Endothelial cell of hepatic sinusoid (primary cell): ENCODE data around the gene CTXN1.

ENCODE experiments used
- in situ Hi-C: cut with HindIII; loops from 2 replicates; pipeline ENCODE4 v1.10.0; 2017; ENCODE audit warnings: low sequenced_read_pairs

The CTXN1 gene

DNA sequence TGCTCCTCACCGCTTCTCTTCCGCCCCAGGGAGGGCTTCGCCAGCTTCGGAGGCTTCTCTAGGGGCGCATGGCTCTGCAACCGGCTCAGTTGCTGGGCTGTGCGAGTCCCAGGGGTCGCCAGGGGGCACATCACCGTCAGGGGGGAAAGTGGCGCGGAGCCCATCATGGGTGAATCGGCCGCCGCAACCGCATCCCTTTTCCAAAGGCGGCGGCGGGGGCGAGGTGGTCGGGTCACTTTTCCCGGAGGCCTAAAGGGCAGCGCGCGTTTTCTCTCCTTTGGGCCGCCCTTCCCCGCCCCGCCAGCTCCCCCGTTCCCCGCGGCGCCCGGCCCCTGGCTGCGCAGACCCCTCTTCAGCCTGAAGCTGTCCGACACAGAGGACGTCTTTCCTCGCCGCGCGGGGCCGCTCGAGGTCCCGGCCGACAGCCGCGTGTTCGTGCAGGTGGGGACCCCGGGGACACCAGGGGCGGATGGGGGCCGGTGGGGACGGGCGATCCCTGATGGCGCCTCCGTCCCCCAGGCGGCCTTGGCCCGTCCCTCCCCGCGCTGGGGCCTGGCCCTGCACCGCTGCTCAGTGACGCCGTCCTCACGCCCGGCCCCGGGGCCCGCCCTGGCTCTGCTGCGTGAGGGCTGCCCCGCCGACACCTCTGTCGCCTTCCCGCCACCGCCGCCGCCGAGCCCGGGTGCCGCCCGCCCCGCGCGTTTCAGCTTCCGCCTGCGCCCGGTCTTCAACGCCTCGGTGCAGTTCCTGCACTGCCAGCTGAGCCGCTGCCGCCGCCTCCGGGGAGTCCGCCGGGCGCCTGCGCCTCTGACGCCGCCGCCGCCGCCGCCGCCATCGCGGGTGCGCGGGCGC lies 9.6 kb downstream of the CTXN1 start:
- in situ Hi-C loops: no loop called here

DNA sequence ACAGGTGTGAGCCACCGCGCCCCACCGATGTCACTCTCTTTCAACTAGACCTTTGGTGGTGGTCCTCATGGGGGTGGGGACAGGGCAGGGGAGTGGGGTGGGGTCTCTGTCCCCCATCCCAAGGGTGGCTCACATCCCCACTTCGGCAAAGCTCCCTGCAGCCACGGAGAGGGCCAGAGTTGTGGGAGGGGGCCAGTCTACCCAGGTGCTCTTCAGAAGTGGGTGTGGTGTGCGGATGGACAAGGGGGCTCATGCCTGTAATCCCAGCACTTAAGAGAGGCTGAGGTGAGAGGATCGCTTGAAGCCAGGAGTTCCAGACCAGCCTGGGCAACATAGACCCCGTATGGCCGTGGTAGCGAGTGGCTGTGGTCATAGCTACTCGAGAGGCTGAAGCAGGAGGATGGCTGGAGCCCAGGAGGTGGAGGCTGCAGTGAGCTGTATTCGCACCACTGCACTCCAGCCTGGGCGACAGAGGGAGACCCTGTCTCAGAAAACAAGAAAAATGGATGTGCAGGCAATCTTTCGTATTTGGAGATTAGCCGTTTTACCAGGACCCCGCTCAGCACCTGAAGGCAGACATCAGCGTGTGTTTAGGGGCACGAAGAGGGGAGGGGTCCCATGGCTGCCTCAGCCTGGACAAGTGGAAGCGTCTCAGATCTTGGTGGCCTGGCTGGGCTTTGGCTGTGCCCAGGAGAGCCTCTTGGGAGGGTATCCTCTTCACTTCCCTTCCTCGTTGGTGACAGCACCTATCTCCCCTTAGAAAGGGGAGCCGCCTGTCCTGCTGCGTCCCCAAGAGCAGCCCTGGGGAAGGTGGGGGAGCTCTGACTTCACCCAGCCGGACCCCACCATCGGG lies 10.5 kb downstream of the CTXN1 start:
- in situ Hi-C loops: no loop called here

DNA sequence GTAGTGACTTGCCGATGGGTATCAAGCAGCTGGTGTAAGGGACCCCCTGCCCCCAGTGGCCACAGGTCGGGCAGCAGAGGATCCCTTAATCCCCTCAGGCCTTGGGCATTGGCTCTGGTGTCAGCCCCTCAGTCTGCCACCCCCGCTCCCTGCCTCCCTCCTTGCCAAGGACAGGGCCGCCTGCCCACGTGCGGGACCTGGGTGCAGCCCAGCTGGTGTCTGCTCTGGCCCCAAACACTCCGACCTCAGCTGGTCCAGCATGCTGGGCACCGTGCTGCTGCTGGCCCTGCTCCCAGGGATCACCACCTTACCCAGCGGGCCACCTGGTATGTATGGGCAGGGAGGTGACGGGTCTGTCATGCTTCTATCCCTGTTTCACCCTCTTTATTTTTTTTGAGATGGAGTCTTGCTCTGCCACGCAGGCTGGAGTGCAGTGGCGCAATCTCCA lies 11.3 kb downstream of the CTXN1 start, which contains the start of gene TGFBR3L:
TGFBR3L (plus strand) TSS at position 233 of the 448 bp plus-strand sequence.
- in situ Hi-C loops: no loop called here

DNA sequence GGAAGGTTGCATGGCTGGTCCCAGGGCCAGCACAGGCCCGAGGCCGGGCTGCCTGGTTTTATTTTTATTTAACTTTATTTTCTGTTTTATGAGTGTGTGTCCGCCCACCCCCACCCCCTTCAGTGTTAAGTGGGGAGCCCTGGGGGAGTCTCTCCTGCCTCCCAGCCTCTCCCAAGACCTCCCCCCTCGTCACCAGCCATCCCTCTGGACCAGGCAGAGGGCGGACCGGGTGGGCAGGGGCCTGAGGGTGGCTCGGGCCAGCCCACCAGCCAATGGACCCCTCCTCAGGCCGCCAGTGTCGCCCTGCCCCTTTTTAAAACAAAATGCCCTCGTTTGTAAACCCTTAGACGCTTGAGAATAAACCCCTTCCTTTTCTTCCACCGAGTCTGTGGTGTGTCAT lies 11.8 kb downstream of the CTXN1 start:
- in situ Hi-C loops: no loop called here

DNA sequence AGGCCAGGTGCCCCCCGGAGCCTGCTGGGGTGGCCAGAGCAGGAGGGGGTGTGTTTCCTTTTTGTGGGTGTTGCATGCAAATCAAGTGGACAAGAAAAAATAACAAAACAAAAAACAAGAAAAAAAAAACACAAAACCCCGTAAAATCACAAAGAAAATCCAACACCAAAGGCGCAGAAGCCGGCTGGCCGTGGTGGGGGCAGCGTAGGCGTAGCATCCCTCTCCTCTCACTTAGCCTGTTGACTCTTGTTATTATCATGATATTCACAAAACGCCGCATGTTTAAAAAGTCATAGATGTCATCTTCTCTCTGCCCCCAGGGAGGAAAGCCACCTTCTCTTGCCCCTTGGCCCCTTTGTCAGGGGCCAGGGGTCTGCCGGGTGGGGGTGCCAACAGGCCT lies 12.3 kb downstream of the CTXN1 start:
- in situ Hi-C loops: no loop called here

DNA sequence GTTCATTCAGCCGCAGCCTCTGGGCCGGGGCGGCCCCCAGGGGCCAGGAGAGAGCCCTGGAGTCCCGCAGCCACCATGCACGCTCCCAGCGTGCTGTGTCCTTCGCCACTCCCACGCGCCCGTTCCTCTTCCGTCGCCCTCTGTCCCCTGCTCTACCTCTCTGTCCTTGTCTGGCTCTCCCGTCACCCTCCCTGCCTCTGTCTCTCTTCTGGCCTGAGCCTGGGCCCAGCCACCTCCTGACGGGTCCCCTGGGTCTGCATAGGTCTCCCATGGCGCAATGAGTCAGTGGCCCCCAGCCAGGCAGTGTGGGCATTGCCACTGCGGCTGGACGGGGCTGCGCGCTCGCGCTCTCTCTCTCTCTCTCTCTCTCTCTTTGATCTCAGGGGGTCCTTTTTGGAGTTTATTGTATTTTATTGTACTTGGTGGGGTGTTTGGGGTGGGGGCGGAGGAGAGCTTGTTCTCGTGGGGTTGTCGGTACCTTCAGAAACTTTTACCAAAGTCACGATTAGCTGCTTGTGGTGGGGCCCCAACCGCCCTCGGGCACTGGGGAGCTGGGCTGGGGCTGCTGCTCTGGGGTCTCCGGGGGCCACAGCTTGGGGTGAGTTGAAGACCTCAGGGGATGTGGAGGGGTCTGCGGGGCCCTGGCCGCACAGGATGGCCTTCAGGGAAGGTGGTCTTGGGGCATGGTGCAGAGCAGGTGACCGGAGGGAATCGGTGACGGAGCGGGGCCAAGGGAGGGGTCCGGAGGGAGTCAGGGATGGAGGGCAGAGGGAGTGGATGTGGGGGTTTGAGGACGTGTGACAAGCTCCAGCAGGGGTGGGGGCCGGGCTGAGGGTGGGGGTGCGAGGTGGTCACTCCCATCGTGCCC lies 13.0 kb downstream of the CTXN1 start:
- in situ Hi-C loops: no loop called here

DNA sequence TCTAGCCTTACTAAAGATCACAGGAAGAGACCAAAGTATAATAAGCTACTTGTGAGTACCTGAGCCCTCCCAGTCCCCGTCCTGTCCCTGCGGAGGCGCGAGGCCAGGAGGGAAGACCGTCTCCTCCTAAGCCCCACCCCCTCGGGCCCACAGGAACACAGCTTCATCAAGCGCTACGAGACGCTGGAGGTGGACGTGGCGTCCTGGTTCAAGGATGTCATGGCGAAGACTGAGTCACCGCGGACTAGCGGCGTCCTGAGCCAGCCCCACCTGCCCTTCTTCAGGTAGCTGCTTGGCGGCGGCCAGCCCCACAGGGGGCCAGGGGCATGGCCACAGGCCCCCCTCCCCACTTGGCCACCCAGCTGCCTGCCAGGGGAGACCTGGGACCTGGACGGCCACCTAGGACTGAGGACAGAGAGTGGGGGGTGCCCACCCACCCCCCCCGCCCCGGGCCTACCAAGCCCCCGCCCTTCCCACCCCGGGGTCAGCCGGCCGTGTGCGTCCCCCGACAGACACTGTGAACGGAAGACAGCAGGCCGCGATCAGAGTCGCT lies 13.7 kb downstream of the CTXN1 start:
- in situ Hi-C loops: no loop called here

DNA sequence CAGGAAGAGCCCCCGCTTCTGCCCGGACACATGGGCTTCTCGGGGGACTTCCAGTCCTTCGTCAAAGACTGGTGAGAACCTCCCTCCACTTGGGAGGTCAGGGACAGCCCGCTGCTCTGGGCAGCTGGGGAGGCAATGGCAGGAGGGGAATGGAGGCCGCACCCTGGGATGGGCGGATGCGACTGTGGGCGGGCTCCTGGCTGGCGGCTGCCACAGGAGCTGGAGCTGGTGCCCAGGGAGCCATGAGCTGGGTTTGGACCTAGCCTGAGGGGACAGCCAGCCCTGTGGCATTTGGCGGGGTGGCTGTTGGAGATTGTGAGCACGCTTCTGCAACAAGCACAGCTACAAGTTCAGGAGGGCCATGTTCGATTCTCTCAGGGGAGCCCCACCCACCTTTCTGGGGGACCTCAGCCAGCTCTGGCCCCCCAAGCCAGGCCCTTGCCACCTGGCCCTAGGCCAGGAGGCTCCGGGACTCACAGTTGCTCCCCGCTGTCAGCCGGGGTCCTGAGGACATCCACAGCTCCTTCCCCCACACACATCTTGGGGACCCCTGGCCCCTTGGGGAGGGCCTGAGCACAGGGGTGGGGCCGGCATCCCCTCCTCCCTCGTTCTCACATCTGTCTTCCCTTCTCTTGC lies 14.3 kb downstream of the CTXN1 start:
- in situ Hi-C loops: no loop called here

DNA sequence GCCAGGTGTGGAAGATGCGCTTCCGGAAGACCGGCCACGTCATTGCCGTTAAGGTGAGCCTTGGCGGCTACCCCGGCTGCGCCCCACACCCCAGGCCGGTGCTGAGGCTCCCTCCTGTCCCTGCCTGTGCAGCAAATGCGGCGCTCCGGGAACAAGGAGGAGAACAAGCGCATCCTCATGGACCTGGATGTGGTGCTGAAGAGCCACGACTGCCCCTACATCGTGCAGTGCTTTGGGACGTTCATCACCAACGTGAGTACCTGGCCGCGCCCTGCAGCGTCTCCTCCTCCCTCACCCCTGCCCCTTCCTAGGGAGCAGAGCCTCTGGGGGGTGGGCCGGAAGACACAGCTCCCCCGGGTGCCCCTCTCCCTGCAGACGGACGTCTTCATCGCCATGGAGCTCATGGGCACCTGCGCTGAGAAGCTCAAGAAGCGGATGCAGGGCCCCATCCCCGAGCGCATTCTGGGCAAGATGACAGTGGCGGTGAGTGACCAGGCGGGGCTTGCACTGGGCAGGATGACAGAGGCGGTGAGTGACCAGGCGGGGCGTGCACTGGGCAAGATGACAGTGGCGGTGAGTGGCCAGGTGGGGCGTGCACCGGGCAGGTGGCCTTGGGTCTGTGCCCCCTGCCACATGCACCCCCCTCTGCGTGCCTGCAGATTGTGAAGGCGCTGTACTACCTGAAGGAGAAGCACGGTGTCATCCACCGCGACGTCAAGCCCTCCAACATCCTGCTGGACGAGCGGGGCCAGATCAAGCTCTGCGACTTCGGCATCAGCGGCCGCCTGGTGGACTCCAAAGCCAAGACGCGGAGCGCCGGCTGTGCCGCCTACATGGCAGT lies 15.4 kb downstream of the CTXN1 start:
- in situ Hi-C loops: no loop called here

DNA sequence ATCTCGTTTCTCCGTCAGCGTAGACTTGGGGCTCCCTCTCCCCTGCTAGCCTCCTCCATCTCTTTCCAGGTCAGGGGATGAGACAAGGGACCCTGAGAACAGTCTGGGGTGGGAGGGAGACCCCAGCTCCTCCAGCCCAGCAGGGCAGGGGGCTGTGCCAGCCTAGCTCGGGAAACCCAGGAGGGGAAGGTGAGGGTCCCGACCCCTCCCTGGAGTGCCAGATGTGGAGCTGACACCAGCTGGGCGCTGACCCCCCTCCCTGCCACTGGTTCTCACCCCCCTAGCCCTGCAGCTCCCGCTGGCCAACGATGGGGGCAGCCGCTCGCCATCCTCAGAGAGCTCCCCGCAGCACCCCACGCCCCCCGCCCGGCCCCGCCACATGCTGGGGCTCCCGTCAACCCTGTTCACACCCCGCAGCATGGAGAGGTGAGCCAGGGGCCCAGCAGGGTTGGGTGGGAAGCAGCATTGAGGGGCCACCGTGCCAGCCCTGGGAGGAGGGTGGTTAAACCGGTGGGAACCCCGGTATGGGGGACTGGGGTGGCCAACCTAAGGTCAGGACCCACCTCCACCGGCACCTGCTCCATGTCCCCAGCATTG lies 16.4 kb downstream of the CTXN1 start:
- in situ Hi-C loops: no loop called here

DNA sequence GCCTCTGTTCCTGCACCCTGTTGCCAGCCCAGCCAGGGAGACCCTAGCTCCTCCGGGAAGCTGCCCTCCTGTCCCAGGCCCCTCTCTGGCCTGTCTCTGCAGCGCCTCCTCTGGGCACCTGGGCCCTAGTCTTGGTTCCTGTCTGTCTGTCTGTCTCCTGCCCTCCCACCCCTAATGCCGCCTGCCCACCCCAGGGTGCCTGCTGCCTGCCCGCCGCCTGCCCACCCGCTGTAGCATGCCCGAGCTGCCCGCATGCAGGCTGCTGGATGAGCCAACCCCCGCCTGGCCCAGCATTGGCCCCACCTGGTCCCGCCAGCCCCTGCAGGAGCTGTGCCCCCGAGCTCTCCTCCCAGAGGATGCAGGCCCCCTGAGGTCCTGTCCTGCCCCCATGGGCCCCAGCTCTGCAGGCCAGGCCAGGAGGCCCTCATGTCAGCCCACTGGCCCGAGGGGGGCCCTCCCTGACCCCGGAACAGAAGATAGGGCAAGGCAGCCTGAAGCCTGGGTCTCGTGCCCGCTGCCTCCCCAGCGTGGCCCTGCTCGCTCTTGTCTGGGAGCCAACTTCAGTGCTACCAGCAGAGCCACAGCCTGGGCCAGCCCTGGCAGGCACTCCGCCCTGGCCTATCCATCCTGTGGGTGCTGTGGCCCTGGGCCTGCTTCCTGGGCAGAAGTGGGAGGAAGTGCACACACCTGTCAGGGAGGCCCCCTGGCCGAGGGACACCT lies 17.0 kb downstream of the CTXN1 start:
- in situ Hi-C loops: no loop called here

DNA sequence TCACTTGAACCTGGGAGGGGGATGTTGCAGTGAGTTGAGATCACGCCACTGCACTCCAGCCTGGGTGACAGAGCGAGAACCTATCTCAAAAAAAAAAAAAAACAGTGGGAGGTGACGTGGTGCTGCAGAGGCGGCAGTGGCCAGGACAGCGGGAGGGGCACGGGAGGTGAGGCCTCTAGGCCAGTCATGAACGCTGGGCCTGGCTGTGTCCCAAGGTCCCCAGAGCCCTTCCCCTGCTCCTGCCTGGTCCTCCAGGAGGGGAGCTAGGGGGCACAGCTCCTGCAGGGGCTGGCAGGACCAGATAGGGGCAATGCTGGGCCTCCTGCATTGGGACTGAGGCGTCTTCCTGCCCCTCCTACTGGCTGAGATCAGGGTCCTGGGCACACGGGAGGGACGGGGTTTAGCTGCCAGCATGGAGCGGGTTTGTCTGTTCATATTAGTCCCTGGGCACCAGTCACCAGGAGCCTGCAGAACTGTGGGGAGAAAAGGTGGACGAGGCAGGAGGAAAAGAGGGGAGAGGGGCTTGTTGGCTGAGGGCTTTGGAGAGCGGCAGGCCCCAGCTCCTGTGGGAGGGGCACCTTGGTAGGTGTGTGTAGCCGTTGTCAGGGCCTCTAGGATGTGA lies 17.7 kb downstream of the CTXN1 start:
- in situ Hi-C loops: no loop called here

DNA sequence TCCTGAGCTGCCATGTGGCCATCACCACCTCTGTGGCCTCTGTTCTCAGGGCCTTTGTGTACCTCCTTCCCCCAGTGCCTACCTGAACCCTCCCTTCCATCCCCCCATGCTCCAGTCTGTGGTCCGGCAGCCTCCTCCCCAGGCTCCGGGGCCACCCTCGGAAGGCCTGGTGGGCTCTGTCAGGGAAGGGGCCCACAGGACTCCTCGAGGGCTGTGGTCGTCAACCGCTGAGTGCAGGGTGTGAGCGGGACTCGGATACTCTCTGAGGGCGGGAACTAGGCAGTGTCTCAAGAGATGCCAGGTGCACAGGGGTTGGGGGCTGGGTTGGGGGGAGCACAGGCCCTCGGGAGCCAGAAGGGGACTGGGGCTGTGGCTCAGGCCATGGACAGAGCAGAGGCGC lies 18.4 kb downstream of the CTXN1 start:
- in situ Hi-C loops: no loop called here

DNA sequence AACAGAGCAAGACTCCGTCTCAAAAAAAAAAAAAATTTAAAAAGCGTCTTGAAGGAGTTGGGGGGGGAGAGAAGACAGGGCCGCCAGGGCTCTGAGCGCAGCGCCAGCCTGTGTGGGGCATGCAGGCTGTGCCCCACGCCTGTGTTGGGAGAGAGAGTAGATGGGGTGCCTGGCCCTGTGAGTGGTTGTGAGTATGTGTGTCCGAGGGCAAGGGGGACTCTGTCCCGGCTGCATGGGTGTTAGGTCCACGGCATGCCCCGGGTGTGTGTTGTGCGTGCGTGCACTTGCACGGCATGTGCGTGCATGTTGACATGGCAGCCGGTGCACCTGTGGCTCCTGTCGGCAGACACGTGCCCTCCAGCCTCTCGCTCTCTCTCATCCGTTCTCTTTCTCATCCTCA lies 18.8 kb downstream of the CTXN1 start:
- in situ Hi-C loops: no loop called here

DNA sequence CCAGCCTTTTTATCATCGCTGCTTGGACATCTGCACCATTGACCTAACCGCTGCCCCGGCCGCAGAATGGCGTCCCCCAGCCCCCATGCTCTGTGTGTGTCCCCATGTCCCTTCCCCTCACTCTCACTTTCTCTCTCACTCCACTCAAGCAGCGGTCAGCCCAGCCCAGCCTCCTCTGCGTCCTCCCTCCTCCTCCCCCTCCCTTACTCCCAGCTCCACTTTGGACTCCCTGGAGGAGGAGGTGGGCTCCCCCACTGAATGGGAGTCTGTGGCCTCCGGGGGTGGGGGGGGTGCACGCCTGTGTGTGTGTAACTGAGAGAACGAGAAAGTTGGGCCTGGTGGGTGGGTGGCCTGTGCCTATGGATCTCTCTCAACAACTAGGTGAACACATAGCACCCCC lies 20.1 kb downstream of the CTXN1 start:
- in situ Hi-C loops: no loop called here

DNA sequence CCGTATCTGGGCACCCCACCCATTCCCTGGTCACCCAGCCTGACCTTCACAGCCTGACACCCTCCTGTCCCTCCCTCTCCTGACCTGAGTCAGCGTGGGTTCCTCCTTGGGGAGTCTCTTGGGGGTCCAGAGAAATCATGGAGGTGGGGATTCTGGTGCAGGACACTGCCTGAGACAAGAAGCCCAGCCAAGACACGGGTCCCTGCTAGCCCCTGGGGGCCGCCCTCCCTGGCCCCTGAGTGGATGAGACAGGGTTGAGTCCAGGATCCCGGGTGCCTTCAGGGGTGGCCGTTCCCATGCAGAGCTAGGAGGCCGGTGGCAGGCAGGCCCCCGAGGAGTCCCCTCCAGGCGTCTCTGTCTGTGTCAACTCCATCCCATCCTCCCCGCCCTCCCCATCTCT lies 20.7 kb downstream of the CTXN1 start:
- in situ Hi-C loops: no loop called here

DNA sequence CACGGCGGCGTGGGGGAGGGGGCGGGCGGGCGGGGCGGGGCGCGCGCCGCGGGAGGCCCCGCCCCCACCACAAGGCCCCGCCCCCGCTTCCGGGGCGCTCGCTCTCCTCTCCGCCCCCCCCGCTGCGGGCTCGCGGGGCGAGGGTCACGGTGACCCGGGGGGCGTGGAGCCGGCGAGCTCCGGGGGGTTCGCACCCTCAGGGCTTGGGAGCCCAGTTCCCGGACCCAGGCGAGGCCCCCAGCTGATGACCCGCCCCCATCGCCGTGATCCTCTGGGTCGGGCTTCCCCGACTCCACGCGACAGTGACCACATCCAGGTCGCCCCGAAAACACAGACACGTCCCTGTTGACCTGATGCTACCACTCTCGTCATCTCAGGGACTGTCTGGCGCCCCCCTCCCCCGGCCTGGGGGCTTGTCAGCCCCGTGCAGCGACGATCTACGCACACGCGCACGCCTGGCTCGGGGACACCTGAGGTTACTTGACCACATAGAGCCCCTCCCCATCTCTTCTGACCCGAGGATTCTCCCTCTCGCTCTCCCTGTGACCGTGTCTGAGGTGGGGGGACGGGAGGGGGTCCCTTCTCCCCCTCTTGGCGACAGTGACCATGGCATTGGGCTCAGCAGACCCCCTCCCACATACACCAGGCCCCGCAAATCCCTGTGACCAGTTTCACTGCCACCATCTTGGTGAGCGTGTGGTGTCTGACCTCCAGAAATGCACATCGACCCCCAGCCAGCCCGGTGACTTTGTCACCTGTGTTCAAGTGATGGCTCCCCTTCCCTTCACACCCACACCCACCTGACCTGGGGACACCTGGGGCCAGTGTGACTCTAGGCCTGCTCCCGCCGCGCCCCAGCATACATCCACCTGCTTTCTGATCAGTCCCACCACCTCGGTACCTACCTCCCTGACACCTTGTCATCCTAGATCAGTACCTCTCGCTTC lies 21.6 kb downstream of the CTXN1 start:
- in situ Hi-C loops: no loop called here
